Mesenchymal stem cell (in vitro differentiated cells and primary cell): ENCODE measurements around the gene PREPL.

Experiments
- DNase-seq: peaks from one replicate; pipeline ENCODE4 v3.0.0-alpha.2; 2013
- H2AFZ ChIP-seq: one replicate; pipeline ENCODE4 v1.6.1; 2013; ENCODE audit warnings: low read depth, mild to moderate bottlenecking, control low read depth, inconsistent platforms, low read length, moderate library complexity
- H2AK5ac ChIP-seq: 2 replicates; pipeline ENCODE4 v1.6.1; 2013; ENCODE audit warnings: low read length, moderate library complexity, mild to moderate bottlenecking, inconsistent platforms; ENCODE audit not compliant: severe bottlenecking
- H2BK120ac ChIP-seq: one replicate; pipeline ENCODE4 v1.6.1; 2013; ENCODE audit warnings: low read depth, mild to moderate bottlenecking, inconsistent platforms, low read length, moderate library complexity
- H2BK12ac ChIP-seq, 2 experiments: one replicate each; pipeline ENCODE4 v1.6.1; 2013; ENCODE audit warnings: inconsistent platforms in 2 of 2, low read length in 2 of 2, mild to moderate bottlenecking in 2 of 2, moderate library complexity in 2 of 2, control low read depth in 1 of 2
- H2BK15ac ChIP-seq: one replicate; pipeline ENCODE4 v1.6.1; 2013; ENCODE audit warnings: mild to moderate bottlenecking, low read depth, inconsistent platforms; ENCODE audit not compliant: poor library complexity, severe bottlenecking
- H2BK5ac ChIP-seq: 2 replicates; pipeline ENCODE4 v1.6.1; 2013; ENCODE audit warnings: low read depth, mild to moderate bottlenecking, low read length, control low read depth, inconsistent platforms; ENCODE audit not compliant: poor library complexity, severe bottlenecking
- H3K14ac ChIP-seq, 2 experiments: one replicate each; pipeline ENCODE4 v1.6.1; 2013; ENCODE audit warnings: inconsistent platforms in 2 of 2, low read length in 2 of 2, control low read depth in 1 of 2, mild to moderate bottlenecking in 1 of 2, moderate library complexity in 1 of 2
- H3K18ac ChIP-seq, 2 experiments: one replicate each; pipeline ENCODE4 v1.6.1; 2013; ENCODE audit warnings: inconsistent platforms in 2 of 2, low read length in 2 of 2, control low read depth in 1 of 2, low read depth in 1 of 2, mild to moderate bottlenecking in 1 of 2
- H3K23ac ChIP-seq, 2 experiments: one replicate each; pipeline ENCODE4 v1.6.1; 2013; ENCODE audit warnings: inconsistent platforms in 2 of 2, low read length in 2 of 2, mild to moderate bottlenecking in 2 of 2, moderate library complexity in 2 of 2, control low read depth in 1 of 2
- H3K27ac ChIP-seq: 2 replicates; pipeline ENCODE4 v1.5.1; 2013; ENCODE audit warnings: mild to moderate bottlenecking, moderate library complexity, low read length, control low read depth, inconsistent platforms; ENCODE audit not compliant: poor library complexity, severe bottlenecking
- H3K27me3 ChIP-seq, 2 experiments: 2 replicates each; pipeline versions ENCODE4 v1.6.1 to v1.7.0; 2013; ENCODE audit warnings: low read length in 2 of 2, mild to moderate bottlenecking in 2 of 2, moderate library complexity in 2 of 2, control low read depth in 1 of 2, inconsistent platforms in 1 of 2; ENCODE audit not compliant: control insufficient read depth in 1 of 2, insufficient read depth in 1 of 2
- H3K36me3 ChIP-seq, 2 experiments: 2 replicates each; pipeline versions ENCODE4 v1.6.1 to v1.7.0; 2013; ENCODE audit warnings: low read length in 2 of 2, control low read depth in 1 of 2, inconsistent platforms in 1 of 2, low read depth in 1 of 2, mild to moderate bottlenecking in 1 of 2; ENCODE audit not compliant: insufficient read depth in 2 of 2, control insufficient read depth in 1 of 2
- H3K4ac ChIP-seq, 2 experiments: one replicate each; pipeline ENCODE4 v1.6.1; 2013; ENCODE audit warnings: inconsistent platforms in 2 of 2, low read length in 2 of 2, mild to moderate bottlenecking in 2 of 2, moderate library complexity in 2 of 2, control low read depth in 1 of 2, low read depth in 1 of 2
- H3K4me1 ChIP-seq: 2 replicates; pipeline ENCODE4 v1.6.1; 2013; ENCODE audit warnings: low read depth, low read length, control low read depth; ENCODE audit not compliant: control insufficient read depth, insufficient read depth
- H3K4me2 ChIP-seq: 2 replicates; pipeline ENCODE4 v1.6.1; 2013; ENCODE audit warnings: low read length, mild to moderate bottlenecking, inconsistent platforms; ENCODE audit not compliant: poor library complexity, severe bottlenecking
- H3K4me3 ChIP-seq, 2 experiments: 2 replicates each; pipeline versions ENCODE4 v1.5.1 to v1.7.0; 2013; ENCODE audit warnings: low read length in 2 of 2, mild to moderate bottlenecking in 2 of 2, control low read depth in 1 of 2, low read depth in 1 of 2; ENCODE audit not compliant: insufficient read depth in 1 of 2
- H3K79me1 ChIP-seq: replicated peaks from 2 replicates; pipeline ENCODE4 v1.6.1; 2013; ENCODE audit warnings: mild to moderate bottlenecking, control low read depth, low read length, inconsistent platforms; ENCODE audit not compliant: poor library complexity, severe bottlenecking
- H3K9ac ChIP-seq: 2 replicates; pipeline ENCODE4 v1.7.0; 2013; ENCODE audit warnings: mild to moderate bottlenecking, low read length, moderate library complexity
- H3K9me3 ChIP-seq: 2 replicates; pipeline ENCODE4 v1.7.0; 2013; ENCODE audit warnings: mild to moderate bottlenecking, low read length; ENCODE audit not compliant: control insufficient read depth
- H4K8ac ChIP-seq: one replicate; pipeline ENCODE4 v1.6.1; 2013; ENCODE audit warnings: inconsistent platforms, mild to moderate bottlenecking, low read length, moderate library complexity
- H4K91ac ChIP-seq: one replicate; pipeline ENCODE4 v1.6.1; 2013; ENCODE audit warnings: mild to moderate bottlenecking, low read length, inconsistent platforms
- WGBS: methylation state at CpG from one replicate; pipeline ENCODE4 v1.1.7; 2013; ENCODE audit warnings: mixed read lengths; 5-methylcytosine and 5-hydroxymethylcytosine counted together

PREPL gene

GRCh38 chr2:44324971-44325426, 36.3 kb downstream of the PREPL start:
- Histone ChIP-seq H3K9me3 (no peaks in the 10 kb centered on the region), H3K14ac (no peak overlapping the region)

DNA sequence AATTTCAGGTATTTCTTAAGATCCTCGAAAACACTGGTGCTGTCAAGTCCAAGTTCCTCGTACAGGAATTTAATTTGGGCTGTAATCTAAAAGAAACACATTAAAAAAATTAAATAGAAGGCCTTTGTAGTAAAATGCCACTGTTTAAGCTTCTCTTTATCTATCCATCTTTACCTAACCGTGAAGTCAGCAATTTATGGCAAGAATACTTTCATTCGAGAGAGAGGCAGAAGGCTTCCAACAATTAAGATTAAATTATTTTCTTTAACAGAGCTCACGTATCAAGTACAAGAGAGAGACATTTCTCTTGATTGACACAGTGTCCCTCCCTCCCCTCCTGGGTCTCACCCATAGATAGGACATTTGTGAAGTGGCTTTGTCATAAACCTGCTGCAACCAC, 39.9 kb downstream of the PREPL start:
- H3K4ac ChIP-seq, result no peak overlapping the region
- no peak overlapping the region for H3K18ac ChIP-seq
- no peak overlapping the region for H3K14ac ChIP-seq
- no peak overlapping the region for H3K9ac ChIP-seq
- H2AFZ ChIP-seq, result no peak overlapping the region
- peaks cover 9 to 86% of the 10 kb centered on the region in 2 experiments for H3K36me3 ChIP-seq
- H3K9me3 ChIP-seq, result no peaks in the 10 kb centered on the region
- no peak for DNase-seq
- H2AK5ac ChIP-seq, result no peak overlapping the region
- peaks cover 7% of the 10 kb centered on the region for H3K79me1 ChIP-seq
- H3K23ac ChIP-seq, result no peak overlapping the region
- H2BK120ac ChIP-seq, result no peak overlapping the region
- H2BK15ac ChIP-seq, result no peak overlapping the region
- WGBS, result 98% methylated on average over 4 of the region's 5 CpGs
- H3K4me3 ChIP-seq, result no peak overlapping the region
- H4K91ac ChIP-seq, result no peak overlapping the region
- H2BK5ac ChIP-seq, result no peak overlapping the region
- H3K4me1 ChIP-seq, result peaks cover 8% of the 10 kb centered on the region
- H2BK12ac ChIP-seq, result no peak overlapping the region
- H3K27ac ChIP-seq, result no peak overlapping the region
- no peak overlapping the region for H4K8ac ChIP-seq
- H3K27me3 ChIP-seq, result no peaks in the 10 kb centered on the region
- H3K4me2 ChIP-seq, result no peak overlapping the region

More at GRCh38 chr2:44324971-44325426, 36.3 kb downstream of the PREPL start:
- no peak overlapping the region for H2BK15ac ChIP-seq
- no peak overlapping the region for H2BK5ac ChIP-seq
- H2AFZ ChIP-seq, result no peak overlapping the region
- H3K4me1 ChIP-seq, result peaks cover 16% of the 10 kb centered on the region
- H3K36me3 ChIP-seq, result peaks cover 6 to 80% of the 10 kb centered on the region in 2 experiments
- no peaks in the 10 kb centered on the region for H3K27me3 ChIP-seq
- H3K4ac ChIP-seq, result no peak overlapping the region
- peaks cover 7% of the 10 kb centered on the region for H3K79me1 ChIP-seq
- no peak overlapping the region for H2BK12ac ChIP-seq
- H4K91ac ChIP-seq, result no peak overlapping the region
- H3K27ac ChIP-seq, result peak overlapping the region; percentile 85
- no peak overlapping the region for H2AK5ac ChIP-seq
- no peak overlapping the region for H3K4me2 ChIP-seq
- H3K18ac ChIP-seq, result no peak overlapping the region
- no peak overlapping the region for H3K23ac ChIP-seq
- H3K9ac ChIP-seq, result peak overlapping the region; percentile 7
- no peak overlapping the region for H3K4me3 ChIP-seq
- H2BK120ac ChIP-seq, result no peak overlapping the region
- WGBS, result 100% methylated on average over 1 of the region's 1 CpG
- peak; percentile 20 for DNase-seq
- H4K8ac ChIP-seq, result no peak overlapping the region

GRCh38 chr2:44320832-44321231, 40.5 kb downstream of the PREPL start:
- Histone ChIP-seq H4K8ac (no peak overlapping the region), H2AK5ac (no peak overlapping the region), H3K9ac (no peak overlapping the region), H3K36me3 (peaks cover 9 to 86% of the 10 kb centered on the region in 2 experiments), H2BK120ac (no peak overlapping the region), H3K23ac (no peak overlapping the region), H3K27me3 (no peaks in the 10 kb centered on the region), H4K91ac (no peak overlapping the region), H2BK12ac (no peak overlapping the region), H3K4me2 (no peak overlapping the region), H2BK5ac (no peak overlapping the region), H3K79me1 (peaks cover 7% of the 10 kb centered on the region), H3K14ac (no peak overlapping the region), H3K18ac (no peak overlapping the region), H2BK15ac (no peak overlapping the region), H3K4me3 (no peak overlapping the region), H3K27ac (no peak overlapping the region), H2AFZ (no peak overlapping the region), H3K9me3 (no peaks in the 10 kb centered on the region), H3K4me1 (peaks cover 6% of the 10 kb centered on the region), H3K4ac (no peak overlapping the region)
- WGBS, result no CpG with 5 or more reads among the region's 1 CpG
- DNase-seq, result no peak

DNA sequence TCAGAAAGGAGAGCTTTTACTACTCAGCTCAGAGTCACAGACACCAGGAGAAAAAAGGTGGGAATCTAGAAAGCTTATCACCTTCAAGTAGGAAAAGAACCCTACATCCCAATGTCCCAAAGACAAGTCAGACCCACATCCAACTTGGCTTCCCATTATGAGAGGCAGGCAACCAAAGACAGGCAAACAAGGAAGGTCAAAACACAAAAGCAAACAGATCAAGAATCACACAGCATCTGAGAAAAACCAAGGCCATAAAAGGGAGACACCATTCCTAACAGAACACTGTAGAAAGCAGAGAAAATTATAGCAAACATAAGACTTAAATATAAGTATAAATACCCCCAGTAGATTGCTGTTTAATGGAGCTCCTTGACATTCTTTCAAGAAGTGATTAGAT, 45.3 kb downstream of the PREPL start:
- Histone ChIP-seq H3K27ac (no peak overlapping the region), H3K4me3 (no peak overlapping the region), H2BK5ac (no peak overlapping the region), H3K4me2 (no peak overlapping the region), H4K91ac (no peak overlapping the region), H2BK12ac (no peak overlapping the region), H3K4me1 (no peaks in the 10 kb centered on the region), H3K36me3 (peaks cover 14 to 95% of the 10 kb centered on the region in 2 experiments), H4K8ac (no peak overlapping the region), H2AK5ac (no peak overlapping the region), H3K9ac (no peak overlapping the region), H3K14ac (no peak overlapping the region), H2AFZ (no peak overlapping the region), H3K4ac (no peak overlapping the region), H2BK15ac (no peak overlapping the region), H3K18ac (no peak overlapping the region), H3K79me1 (no peaks in the 10 kb centered on the region), H3K27me3 (no peaks in the 10 kb centered on the region), H3K23ac (no peak overlapping the region), H2BK120ac (no peak overlapping the region), H3K9me3 (peaks cover 38% of the 10 kb centered on the region)
- no peak for DNase-seq
